ENCODE data around the gene HHIPL1.

The HHIPL1 gene

DNA sequence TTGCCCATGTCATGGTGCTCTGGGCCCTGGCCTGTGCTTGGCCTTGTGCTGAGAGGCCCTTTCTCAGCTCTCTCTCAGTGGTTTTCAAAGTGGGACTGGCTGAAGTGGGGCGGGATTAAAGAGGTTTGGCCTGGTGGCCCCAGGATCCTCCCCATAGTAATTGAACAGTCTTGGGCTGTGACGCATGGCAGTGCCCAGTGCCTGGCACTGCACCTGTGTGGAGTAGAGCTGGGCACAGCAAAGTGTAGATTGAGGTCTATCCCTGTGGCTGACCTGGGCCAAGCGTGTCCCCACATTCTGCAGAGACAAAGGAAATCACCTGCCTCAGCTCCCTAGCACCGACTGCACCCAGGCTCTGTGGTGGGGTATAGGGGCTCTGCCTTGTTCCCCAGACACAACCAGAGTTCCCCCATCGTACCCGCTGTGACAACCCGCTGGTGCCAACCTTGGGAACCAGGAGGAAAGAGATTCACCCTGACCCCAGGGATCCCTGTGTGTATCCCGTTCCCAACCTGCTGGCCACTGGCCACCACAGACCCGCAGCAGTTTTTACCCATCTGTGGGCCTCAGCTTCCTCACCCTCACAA is 29.2 kb downstream of the HHIPL1 start:
- Histone ChIP-seq H3K4me1 (ENCODE audit: insufficient read depth, low read length) (peaks cover 20% of the 10 kb centered on the region), H3K9me3 (ENCODE audit: insufficient read depth, low read depth, low read length) (peaks cover 21% of the 10 kb centered on the region), H3K27ac (ENCODE audit: low read length) (no peak overlapping the region), H3K27me3 (ENCODE audit: insufficient read depth, low read length) (no peaks in the 10 kb centered on the region), H3K36me3 (ENCODE audit: insufficient read depth, low read depth, low read length) (no peaks in the 10 kb centered on the region), H3K4me3 (ENCODE audit: low read length) (no peak overlapping the region), H3K9ac (ENCODE audit: low read depth, low read length) (no peak overlapping the region)

DNA sequence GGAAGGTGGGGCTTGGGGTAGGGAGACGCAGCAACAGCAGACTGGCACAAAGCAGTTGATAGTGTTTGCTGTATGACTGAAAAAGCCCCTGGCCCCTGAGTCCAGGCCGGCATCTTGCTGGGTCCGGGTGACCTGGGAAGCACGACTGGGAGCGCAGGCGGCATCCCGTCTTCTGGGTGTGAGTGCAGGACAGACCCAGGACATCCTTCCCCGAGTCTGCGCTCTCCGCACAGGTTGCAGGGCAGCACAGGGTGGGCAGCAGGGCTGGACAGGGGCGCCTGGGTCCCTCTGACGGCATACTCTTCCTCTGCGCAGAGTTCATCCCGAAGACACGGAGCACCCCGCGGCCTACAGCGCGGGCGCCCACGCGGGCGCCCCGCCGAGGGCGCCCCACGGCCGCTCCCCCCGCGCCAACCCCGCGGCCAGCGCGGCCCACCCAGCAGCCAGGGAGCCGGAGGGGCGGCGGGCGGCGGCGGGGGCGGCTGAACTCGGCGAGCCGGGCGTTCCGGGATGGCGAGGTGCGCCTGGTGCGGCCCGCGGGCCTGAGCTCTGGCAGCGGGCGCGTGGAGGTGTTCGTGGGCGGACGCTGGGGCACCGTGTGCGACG is 29.9 kb downstream of the HHIPL1 start:
- Histone ChIP-seq H3K9me3 (ENCODE audit: insufficient read depth, low read depth, low read length) (peaks cover 23% of the 10 kb centered on the region), H3K9ac (ENCODE audit: low read depth, low read length) (no peak overlapping the region)

DNA sequence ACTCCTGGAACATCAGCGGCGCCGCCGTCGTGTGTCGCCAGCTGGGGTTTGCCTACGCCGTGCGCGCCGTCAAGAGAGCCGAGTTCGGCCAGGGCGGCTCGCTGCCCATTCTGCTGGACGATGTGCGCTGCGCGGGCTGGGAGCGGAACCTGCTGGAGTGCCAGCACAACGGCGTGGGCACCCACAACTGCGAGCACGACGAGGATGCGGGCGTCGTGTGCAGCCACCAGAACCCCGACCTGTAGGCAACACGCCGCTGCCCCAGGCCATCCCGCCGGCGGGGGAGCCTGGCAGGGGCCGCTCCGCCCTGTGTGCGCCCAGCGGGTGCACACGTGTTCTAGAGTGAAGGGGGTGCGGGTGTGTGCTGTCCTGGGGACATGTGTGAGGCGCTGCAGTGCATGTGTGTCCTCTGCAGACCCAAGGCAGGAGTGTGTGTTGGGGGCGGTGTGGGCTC is 30.5 kb downstream of the HHIPL1 start:
- Histone ChIP-seq H3K27me3 (ENCODE audit: insufficient read depth, low read length) (no peaks in the 10 kb centered on the region), H3K4me1 (ENCODE audit: insufficient read depth, low read length) (peaks cover 19% of the 10 kb centered on the region), H3K36me3 (ENCODE audit: insufficient read depth, low read depth, low read length) (no peaks in the 10 kb centered on the region), H3K4me3 (ENCODE audit: low read length) (no peak overlapping the region), H3K27ac (ENCODE audit: low read length) (no peak overlapping the region), H3K9me3 (ENCODE audit: insufficient read depth, low read depth, low read length) (peaks cover 23% of the 10 kb centered on the region), H3K9ac (ENCODE audit: low read depth, low read length) (no peak overlapping the region)

More for the DNA sequence above, 29.9 kb downstream of the HHIPL1 start:
- no peaks in the 10 kb centered on the region for H3K36me3 ChIP-seq (ENCODE audit: insufficient read depth, low read depth, low read length)
- no peak overlapping the region for H3K4me3 ChIP-seq (ENCODE audit: low read length)
- peaks cover 20% of the 10 kb centered on the region for H3K4me1 ChIP-seq (ENCODE audit: insufficient read depth, low read length)
- H3K27me3 ChIP-seq (ENCODE audit: insufficient read depth, low read length), result no peaks in the 10 kb centered on the region
- H3K27ac ChIP-seq (ENCODE audit: low read length), result no peak overlapping the region

DNA sequence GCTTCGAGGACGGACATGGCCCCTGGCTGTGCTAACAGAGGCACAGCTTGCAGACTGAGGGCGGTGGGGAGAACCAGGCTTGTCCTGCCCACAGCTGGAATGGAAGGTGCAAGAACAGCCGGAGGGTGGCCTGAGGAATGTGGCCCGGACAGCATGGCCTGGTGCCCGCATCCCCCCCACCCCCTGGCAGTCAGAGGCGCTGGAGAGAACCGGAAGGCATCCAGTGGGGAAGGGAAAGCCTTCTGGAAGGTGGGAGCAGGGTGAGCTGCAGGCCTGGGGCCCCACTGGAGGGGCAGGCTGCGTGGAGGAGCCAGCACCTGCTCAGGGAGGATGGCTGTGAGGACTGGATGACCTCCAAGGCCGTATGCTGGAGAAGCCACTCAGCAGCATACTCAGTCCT is 31.0 kb downstream of the HHIPL1 start:
- no peaks in the 10 kb centered on the region for H3K36me3 ChIP-seq (ENCODE audit: insufficient read depth, low read depth, low read length)
- peaks cover 23% of the 10 kb centered on the region for H3K9me3 ChIP-seq (ENCODE audit: insufficient read depth, low read depth, low read length)
- no peak overlapping the region for H3K27ac ChIP-seq (ENCODE audit: low read length)
- H3K27me3 ChIP-seq (ENCODE audit: insufficient read depth, low read length), result no peaks in the 10 kb centered on the region
- H3K4me1 ChIP-seq (ENCODE audit: insufficient read depth, low read length), result peaks cover 13% of the 10 kb centered on the region
- H3K4me3 ChIP-seq (ENCODE audit: low read length), result no peak overlapping the region
- no peak overlapping the region for H3K9ac ChIP-seq (ENCODE audit: low read depth, low read length)

DNA sequence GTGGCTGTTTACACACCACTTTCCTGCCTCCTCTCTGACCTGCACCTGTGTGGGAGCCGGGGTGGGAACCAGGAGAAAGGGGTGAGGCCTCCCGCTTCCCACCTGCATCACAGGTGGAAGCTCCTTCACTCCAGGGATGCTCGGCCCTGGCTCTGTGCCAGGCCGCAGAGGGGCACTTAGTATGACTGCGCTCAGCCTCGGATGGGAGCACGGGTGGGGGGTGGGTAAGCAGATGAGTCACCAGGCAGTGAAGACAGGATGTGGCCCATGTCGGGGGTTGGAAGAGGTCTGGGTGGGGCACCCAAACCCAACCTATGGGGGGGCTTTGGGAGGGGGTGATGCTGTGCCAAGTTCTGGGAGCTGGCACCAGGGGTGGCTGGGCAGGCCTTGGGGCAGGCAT is 31.7 kb downstream of the HHIPL1 start:
- Histone ChIP-seq H3K4me3 (ENCODE audit: low read length) (no peak overlapping the region), H3K4me1 (ENCODE audit: insufficient read depth, low read length) (peaks cover 8% of the 10 kb centered on the region), H3K27ac (ENCODE audit: low read length) (no peak overlapping the region), H3K27me3 (ENCODE audit: insufficient read depth, low read length) (no peaks in the 10 kb centered on the region), H3K36me3 (ENCODE audit: insufficient read depth, low read depth, low read length) (no peaks in the 10 kb centered on the region), H3K9me3 (ENCODE audit: insufficient read depth, low read depth, low read length) (peaks cover 23% of the 10 kb centered on the region), H3K9ac (ENCODE audit: low read depth, low read length) (no peak overlapping the region)

DNA sequence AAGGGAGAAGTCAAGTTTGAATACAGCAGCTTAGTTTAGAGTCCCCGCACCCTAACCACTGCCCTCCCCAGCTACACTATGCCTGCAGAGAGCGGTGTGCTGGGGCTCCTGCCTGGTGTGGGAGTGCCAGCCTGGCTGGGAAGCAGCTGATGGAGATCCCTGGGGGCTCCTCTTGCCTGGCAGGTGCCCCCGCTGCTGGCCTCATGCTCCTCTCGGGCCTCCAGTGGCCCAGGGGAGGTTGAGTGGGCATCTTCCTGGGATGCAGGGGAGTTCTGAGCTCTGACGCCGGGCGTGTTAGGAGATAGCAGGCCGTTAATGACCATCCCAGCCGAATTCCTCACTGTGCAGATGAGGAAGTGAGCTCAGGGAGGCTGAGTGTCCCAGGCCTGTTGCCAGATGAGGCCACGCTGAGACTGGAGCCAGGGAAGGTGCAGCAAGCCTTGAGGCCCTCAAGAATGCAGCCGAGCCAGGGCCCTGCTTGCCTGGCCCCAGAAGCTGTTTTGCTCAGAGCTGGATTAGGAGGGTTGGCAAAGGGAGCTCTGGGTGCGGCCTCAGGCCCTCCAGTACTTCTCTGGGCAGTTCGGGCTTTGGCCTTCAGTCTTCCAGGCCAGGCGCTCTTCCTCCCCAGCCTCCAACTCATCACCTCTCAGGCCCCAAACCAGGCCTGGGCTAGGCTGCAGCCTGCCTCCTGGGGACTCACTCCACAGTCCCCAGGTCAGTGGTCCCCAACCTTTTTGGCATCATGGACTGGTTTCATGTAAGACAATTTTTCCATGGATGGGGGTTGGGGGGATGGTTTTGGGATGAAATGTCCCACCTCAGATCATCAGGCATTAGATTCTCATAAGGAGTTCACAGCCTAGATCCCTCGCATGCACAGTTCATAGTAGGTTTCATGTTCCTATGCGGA is 32.6 kb downstream of the HHIPL1 start:
- H3K4me1 ChIP-seq (ENCODE audit: insufficient read depth, low read length), result no peaks in the 10 kb centered on the region
- no peaks in the 10 kb centered on the region for H3K27me3 ChIP-seq (ENCODE audit: insufficient read depth, low read length)
- peaks cover 23% of the 10 kb centered on the region for H3K9me3 ChIP-seq (ENCODE audit: insufficient read depth, low read depth, low read length)
- no peak overlapping the region for H3K4me3 ChIP-seq (ENCODE audit: low read length)
- no peak overlapping the region for H3K9ac ChIP-seq (ENCODE audit: low read depth, low read length)
- H3K27ac ChIP-seq (ENCODE audit: low read length), result no peak overlapping the region
- no peaks in the 10 kb centered on the region for H3K36me3 ChIP-seq (ENCODE audit: insufficient read depth, low read depth, low read length)

DNA sequence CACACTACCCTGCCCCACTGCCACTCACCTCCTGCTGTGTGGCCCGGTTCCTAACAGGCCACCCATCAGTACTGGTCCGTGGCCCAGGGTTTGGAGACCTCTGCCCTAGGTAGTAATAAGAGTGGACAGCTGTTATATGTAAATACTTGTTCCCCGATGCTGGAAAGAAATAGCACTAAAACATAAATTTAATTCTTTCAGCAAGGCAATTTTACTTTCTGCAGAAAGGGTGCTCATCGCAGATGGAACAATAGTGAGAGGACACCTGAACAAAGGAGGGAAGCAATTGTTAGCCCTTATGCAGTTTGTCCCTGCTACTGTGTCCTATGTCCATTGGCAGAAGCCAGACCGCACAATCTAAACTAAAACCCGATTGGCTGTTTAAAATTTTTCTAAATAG is 33.3 kb downstream of the HHIPL1 start:
- Histone ChIP-seq H3K4me3 (ENCODE audit: low read length) (no peak overlapping the region), H3K36me3 (ENCODE audit: insufficient read depth, low read depth, low read length) (no peaks in the 10 kb centered on the region), H3K4me1 (ENCODE audit: insufficient read depth, low read length) (0 out of 2 replicates have a peak, but pooled peaks cover 2% of the 10 kb centered on the region), H3K9me3 (ENCODE audit: insufficient read depth, low read depth, low read length) (peaks cover 23% of the 10 kb centered on the region), H3K27me3 (ENCODE audit: insufficient read depth, low read length) (no peaks in the 10 kb centered on the region), H3K9ac (ENCODE audit: low read depth, low read length) (no peak overlapping the region), H3K27ac (ENCODE audit: low read length) (no peak overlapping the region)

GRCh38 chr14:99679111-99679510 is 34.2 kb downstream of the HHIPL1 start:
- Histone ChIP-seq H3K27ac (ENCODE audit: low read length) (no peak overlapping the region), H3K9me3 (ENCODE audit: insufficient read depth, low read depth, low read length) (peaks cover 23% of the 10 kb centered on the region), H3K36me3 (ENCODE audit: insufficient read depth, low read depth, low read length) (no peaks in the 10 kb centered on the region), H3K27me3 (ENCODE audit: insufficient read depth, low read length) (no peaks in the 10 kb centered on the region), H3K4me1 (ENCODE audit: insufficient read depth, low read length) (0 out of 2 replicates have a peak, but pooled peaks cover 2% of the 10 kb centered on the region), H3K4me3 (ENCODE audit: low read length) (no peak overlapping the region), H3K9ac (ENCODE audit: low read depth, low read length) (no peak overlapping the region)

DNA sequence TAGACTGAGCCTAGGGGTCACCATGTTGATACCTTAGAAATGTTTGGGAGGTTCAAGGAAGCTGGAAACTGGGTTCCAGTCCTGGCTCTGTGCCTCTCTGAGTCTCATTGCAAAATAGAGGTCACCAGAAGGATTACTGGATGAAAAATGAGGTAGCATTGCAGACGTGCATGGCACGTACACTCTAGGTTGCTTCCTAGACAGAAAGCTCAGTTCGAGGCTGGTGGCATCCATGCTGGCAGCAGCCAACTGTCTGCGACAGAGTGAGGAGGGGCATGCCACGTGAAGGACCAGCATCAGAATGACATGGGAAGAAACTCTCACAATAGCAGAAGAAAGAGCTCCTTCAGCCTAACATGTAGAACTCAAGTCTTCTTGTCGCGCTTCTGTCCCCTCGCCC is 34.6 kb downstream of the HHIPL1 start:
- Histone ChIP-seq H3K4me3 (ENCODE audit: low read length) (no peak overlapping the region), H3K27ac (ENCODE audit: low read length) (no peak overlapping the region), H3K9me3 (ENCODE audit: insufficient read depth, low read depth, low read length) (peaks cover 23% of the 10 kb centered on the region), H3K36me3 (ENCODE audit: insufficient read depth, low read depth, low read length) (no peaks in the 10 kb centered on the region), H3K4me1 (ENCODE audit: insufficient read depth, low read length) (0 out of 2 replicates have a peak, but pooled peaks cover 2% of the 10 kb centered on the region), H3K27me3 (ENCODE audit: insufficient read depth, low read length) (no peaks in the 10 kb centered on the region), H3K9ac (ENCODE audit: low read depth, low read length) (no peak overlapping the region)

- 0 out of 2 replicates have a peak, but pooled peaks cover 2% of the 10 kb centered on the region for H3K4me1 ChIP-seq (ENCODE audit: insufficient read depth, low read length)
- H3K27me3 ChIP-seq (ENCODE audit: insufficient read depth, low read length), result no peaks in the 10 kb centered on the region
- no peak overlapping the region for H3K27ac ChIP-seq (ENCODE audit: low read length)
- H3K4me3 ChIP-seq (ENCODE audit: low read length), result no peak overlapping the region
- H3K9me3 ChIP-seq (ENCODE audit: insufficient read depth, low read depth, low read length), result peaks cover 23% of the 10 kb centered on the region
- H3K9ac ChIP-seq (ENCODE audit: low read depth, low read length), result no peak overlapping the region
- H3K36me3 ChIP-seq (ENCODE audit: insufficient read depth, low read depth, low read length), result no peaks in the 10 kb centered on the region
Observed at GRCh38 chr14:99679996-99680395, 35.1 kb downstream of the HHIPL1 start.

DNA sequence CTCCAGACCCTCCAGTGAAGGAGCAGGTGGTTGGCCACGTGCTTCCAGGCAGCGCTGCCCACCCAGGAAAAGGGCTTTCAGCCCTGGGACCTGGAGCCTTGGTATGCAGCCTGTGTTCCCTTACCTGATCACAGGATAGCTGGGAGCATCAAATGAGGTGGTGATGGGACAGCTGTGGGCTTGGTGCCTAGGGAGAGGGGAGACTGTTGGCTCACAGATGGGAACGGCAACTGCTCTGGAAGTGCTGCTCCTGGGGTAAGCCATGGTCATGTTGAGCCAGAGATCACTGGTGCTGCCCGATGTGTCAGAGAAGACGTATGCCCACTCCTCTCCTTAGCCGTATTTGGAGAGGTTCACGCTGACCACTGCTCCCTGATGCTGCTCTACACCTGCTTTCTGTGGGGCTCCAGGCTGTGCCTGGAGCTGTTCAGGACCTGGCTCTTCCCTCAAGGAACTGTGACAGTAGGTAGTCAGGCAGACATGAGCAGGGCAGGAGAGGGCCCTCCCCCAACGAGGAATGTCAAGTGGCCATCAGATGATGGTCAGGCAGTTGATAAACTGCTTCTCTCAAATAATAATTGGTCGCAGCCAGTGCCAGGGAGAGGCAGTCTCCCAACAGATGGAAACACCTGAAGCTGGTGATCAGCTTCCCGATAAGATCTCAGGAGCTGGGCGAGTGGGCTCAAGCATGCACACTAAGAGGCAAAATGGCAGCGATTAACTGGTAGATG is 36.3 kb downstream of the HHIPL1 start:
- Histone ChIP-seq H3K36me3 (ENCODE audit: insufficient read depth, low read depth, low read length) (no peaks in the 10 kb centered on the region), H3K27me3 (ENCODE audit: insufficient read depth, low read length) (peaks cover 4% of the 10 kb centered on the region; the same call in 1 of the 2 replicates), H3K9ac (ENCODE audit: low read depth, low read length) (no peak overlapping the region), H3K4me1 (ENCODE audit: insufficient read depth, low read length) (peaks cover 5% of the 10 kb centered on the region; the same call in 1 of the 2 replicates), H3K9me3 (ENCODE audit: insufficient read depth, low read depth, low read length) (peaks cover 23% of the 10 kb centered on the region), H3K4me3 (ENCODE audit: low read length) (no peak overlapping the region), H3K27ac (ENCODE audit: low read length) (no peak overlapping the region)

All from iPS-20b (cell line).